K562 (cell line): ENCODE results near the gene FZD1. TPM values are rescaled to one million over a fixed set of nuclear protein-coding genes. Genes with fewer than 3 reads are reported as not detected.
A peak's percentile ranks its signal among the peaks of the same experiment; 100 is the strongest.

Experiments used
- CCAR2 ChIP-seq: fragments of 200-400 bp; formaldehyde crosslinking; IDR thresholded peaks from 2 replicates; pipeline ENCODE4 v1.6.1; 2017; ENCODE audit warnings: mild to moderate bottlenecking, low read depth, low read length
- FOXP1 ChIP-seq: sonication (generic); formaldehyde crosslinking; IDR thresholded peaks from 2 replicates; pipeline ENCODE4 v1.8.0; 2022; ENCODE audit warnings: mild to moderate bottlenecking, missing genetic modification reagents
- MAZ ChIP-seq, 2 experiments: fragments of 450-650 bp in 1 of 2; sonication (generic) in 1 of 2; formaldehyde crosslinking; IDR thresholded peaks in 1 of 2; conservative IDR thresholded peaks in 1 of 2; 2 replicates each; pipeline versions ENCODE4 v1.4.0 to v1.5.0; 2020; ENCODE audit warnings: mild to moderate bottlenecking in 1 of 2, missing genetic modification reagents in 1 of 2
- SMARCC2 ChIP-seq: fragments of 450-650 bp; IDR thresholded peaks from 2 replicates; pipeline ENCODE4 v1.6.1; 2017; ENCODE audit warnings: antibody characterized with exemption, moderate library complexity, mild to moderate bottlenecking, low read depth
- YY1 ChIP-seq, 3 experiments: IDR thresholded peaks; 2 replicates each; pipeline ENCODE4 v1.6.1; 2011; ENCODE audit warnings: low read length in 2 of 3, mild to moderate bottlenecking in 2 of 3, moderate library complexity in 2 of 3, borderline replicate concordance in 1 of 3, control low read depth in 1 of 3, low read depth in 1 of 3; ENCODE audit not compliant: insufficient read depth in 3 of 3, insufficient replicate concordance in 2 of 3, control insufficient read depth in 1 of 3, insufficient read length in 1 of 3; ENCODE audit errors: extremely low read depth in 1 of 3
- polyA plus RNA-seq, 8 experiments: library from polyadenylated mRNA; depleted of rRNA in 4 of 8; stranded (reverse) in 5 of 8; unstranded in 3 of 8; fragments of >200 nt; fragmentation: Nextera tagmentation in 2 of 8; fragmentation: Illumina TruSeq in 1 of 8; extraction: Ambion mirVana in 2 of 8; extraction: Trizol in 1 of 8; gene quantifications; 2 replicates each; pipeline versions ENCODE4 v1.2.1 to v1.2.3, GENCODE V29; 2011 to 2014; ENCODE audit warnings: inconsistent platforms in 1 of 8, missing spikeins in 1 of 8
- total RNA-seq, 7 experiments: library from RNA; depleted of rRNA in 6 of 7; stranded (reverse); fragments of >200 nt in 6 of 7; fragmentation: Illumina TruSeq in 2 of 7; extraction: Trizol in 2 of 7; gene quantifications; 2 replicates each; pipeline versions ENCODE4 v1.2.1 to v1.2.3, GENCODE V29; 2011 to 2021; ENCODE audit warnings: low replicate concordance in 1 of 7
- TF ChIP-seq, protein P1 (sequence below): sonication (generic); formaldehyde crosslinking; IDR thresholded peaks from 2 replicates; pipeline ENCODE4 v1.8.0; 2023; ENCODE audit warnings: missing genetic modification reagents, mild to moderate bottlenecking, borderline replicate concordance
- TF ChIP-seq, protein P2 (sequence below), 2 experiments: fragments of 450-650 bp; formaldehyde crosslinking in 1 of 2; IDR thresholded peaks; 2 replicates each; pipeline versions ENCODE4 v1.4.0 to v1.6.1; 2014 to 2020; ENCODE audit warnings: mild to moderate bottlenecking in 2 of 2, borderline replicate concordance in 1 of 2, low read depth in 1 of 2
- TF ChIP-seq, protein P3 (sequence below), 3 experiments: IDR thresholded peaks in 2 of 3; conservative IDR thresholded peaks in 1 of 3; 2 replicates each; pipeline ENCODE4 v1.5.1; 2011 to 2012; ENCODE audit warnings: low read length in 3 of 3, mild to moderate bottlenecking in 3 of 3, control low read depth in 2 of 3, improper control_type of control experiment in 1 of 3, inconsistent platforms in 1 of 3, low read depth in 1 of 3, mixed read lengths in 1 of 3, moderate library complexity in 1 of 3; ENCODE audit not compliant: insufficient read depth in 2 of 3

Gene FZD1
- total and polyA plus RNA-seq, 9 of the 15 experiments (the other 6 are each of a cell fraction or from before 2014, with no cell fraction given), result 0.25 to 5.1 (median 1.8) TPM

DNA sequence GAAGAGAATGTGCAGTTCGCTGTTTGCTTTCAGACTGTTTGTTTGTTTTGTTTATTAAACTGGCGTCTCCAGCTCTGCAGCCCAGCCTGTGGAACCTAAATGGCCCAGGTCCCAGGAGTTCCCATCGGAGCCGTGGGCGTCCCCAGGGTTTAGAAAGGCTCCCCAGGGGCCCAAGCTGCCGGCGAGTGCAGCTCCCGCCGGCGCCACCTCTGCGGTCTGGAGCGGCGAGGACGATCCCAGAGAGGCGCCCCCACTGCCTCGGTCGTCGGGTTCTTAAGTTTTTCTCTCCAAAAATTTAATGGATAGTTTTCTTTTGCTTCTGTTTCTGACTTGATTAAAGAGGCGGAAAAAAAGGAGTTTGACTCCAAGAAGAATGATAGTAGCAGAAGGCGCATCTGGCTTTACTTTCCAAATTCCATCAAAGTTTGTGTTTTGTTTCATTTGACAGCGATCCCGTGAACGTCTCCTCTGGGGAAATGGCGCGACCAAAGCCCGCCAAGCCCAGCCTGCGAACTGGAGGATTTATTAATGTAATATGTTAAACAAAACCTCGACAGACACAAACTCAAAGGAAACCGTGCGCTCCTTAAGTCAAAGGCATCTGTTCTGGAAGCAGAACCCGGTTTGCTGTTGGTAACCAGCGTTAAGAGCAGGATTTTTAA, 718 bp upstream of the FZD1 start (continued):
- TF ChIP-seq YY1 (IDR thresholded peaks at IDR 0.05; ENCODE audit: borderline replicate concordance in 1 of 3, control insufficient read depth in 1 of 3, extremely low read depth in 1 of 3, insufficient read depth in 3 of 3, insufficient read length in 1 of 3, insufficient replicate concordance in 2 of 3, low read depth in 1 of 3, low read length in 2 of 3) (peak in 2 of 3 experiments; percentile 28 to 36), CCAR2 (no peak), FOXP1 (CRISPR knock-in tag) (no peak), MAZ (CRISPR knock-in tag; conservative IDR thresholded peaks at IDR 0.05 in 1 of 2, IDR thresholded peaks at IDR 0.05 in 1 of 2) (peak in 1 of 2 experiments; percentile 46; a peak in 2 of 4 replicates), SMARCC2 (0 out of 2 replicates have a peak, but pooled peaks have one; percentile 39)
- TF ChIP-seq, protein P1, sequence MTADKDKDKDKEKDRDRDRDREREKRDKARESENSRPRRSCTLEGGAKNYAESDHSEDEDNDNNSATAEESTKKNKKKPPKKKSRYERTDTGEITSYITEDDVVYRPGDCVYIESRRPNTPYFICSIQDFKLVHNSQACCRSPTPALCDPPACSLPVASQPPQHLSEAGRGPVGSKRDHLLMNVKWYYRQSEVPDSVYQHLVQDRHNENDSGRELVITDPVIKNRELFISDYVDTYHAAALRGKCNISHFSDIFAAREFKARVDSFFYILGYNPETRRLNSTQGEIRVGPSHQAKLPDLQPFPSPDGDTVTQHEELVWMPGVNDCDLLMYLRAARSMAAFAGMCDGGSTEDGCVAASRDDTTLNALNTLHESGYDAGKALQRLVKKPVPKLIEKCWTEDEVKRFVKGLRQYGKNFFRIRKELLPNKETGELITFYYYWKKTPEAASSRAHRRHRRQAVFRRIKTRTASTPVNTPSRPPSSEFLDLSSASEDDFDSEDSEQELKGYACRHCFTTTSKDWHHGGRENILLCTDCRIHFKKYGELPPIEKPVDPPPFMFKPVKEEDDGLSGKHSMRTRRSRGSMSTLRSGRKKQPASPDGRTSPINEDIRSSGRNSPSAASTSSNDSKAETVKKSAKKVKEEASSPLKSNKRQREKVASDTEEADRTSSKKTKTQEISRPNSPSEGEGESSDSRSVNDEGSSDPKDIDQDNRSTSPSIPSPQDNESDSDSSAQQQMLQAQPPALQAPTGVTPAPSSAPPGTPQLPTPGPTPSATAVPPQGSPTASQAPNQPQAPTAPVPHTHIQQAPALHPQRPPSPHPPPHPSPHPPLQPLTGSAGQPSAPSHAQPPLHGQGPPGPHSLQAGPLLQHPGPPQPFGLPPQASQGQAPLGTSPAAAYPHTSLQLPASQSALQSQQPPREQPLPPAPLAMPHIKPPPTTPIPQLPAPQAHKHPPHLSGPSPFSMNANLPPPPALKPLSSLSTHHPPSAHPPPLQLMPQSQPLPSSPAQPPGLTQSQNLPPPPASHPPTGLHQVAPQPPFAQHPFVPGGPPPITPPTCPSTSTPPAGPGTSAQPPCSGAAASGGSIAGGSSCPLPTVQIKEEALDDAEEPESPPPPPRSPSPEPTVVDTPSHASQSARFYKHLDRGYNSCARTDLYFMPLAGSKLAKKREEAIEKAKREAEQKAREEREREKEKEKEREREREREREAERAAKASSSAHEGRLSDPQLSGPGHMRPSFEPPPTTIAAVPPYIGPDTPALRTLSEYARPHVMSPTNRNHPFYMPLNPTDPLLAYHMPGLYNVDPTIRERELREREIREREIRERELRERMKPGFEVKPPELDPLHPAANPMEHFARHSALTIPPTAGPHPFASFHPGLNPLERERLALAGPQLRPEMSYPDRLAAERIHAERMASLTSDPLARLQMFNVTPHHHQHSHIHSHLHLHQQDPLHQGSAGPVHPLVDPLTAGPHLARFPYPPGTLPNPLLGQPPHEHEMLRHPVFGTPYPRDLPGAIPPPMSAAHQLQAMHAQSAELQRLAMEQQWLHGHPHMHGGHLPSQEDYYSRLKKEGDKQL, result no peak
- TF ChIP-seq, protein P2, sequence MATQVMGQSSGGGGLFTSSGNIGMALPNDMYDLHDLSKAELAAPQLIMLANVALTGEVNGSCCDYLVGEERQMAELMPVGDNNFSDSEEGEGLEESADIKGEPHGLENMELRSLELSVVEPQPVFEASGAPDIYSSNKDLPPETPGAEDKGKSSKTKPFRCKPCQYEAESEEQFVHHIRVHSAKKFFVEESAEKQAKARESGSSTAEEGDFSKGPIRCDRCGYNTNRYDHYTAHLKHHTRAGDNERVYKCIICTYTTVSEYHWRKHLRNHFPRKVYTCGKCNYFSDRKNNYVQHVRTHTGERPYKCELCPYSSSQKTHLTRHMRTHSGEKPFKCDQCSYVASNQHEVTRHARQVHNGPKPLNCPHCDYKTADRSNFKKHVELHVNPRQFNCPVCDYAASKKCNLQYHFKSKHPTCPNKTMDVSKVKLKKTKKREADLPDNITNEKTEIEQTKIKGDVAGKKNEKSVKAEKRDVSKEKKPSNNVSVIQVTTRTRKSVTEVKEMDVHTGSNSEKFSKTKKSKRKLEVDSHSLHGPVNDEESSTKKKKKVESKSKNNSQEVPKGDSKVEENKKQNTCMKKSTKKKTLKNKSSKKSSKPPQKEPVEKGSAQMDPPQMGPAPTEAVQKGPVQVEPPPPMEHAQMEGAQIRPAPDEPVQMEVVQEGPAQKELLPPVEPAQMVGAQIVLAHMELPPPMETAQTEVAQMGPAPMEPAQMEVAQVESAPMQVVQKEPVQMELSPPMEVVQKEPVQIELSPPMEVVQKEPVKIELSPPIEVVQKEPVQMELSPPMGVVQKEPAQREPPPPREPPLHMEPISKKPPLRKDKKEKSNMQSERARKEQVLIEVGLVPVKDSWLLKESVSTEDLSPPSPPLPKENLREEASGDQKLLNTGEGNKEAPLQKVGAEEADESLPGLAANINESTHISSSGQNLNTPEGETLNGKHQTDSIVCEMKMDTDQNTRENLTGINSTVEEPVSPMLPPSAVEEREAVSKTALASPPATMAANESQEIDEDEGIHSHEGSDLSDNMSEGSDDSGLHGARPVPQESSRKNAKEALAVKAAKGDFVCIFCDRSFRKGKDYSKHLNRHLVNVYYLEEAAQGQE (IDR thresholded peaks at IDR 0.05; ENCODE audit: borderline replicate concordance), result 0 out of 2 replicates have a peak, but pooled peaks have one; percentile 9
- TF ChIP-seq, protein P2 (CRISPR knock-in tag; IDR thresholded peaks at IDR 0.05; ENCODE audit: low read depth), result no peak
- TF ChIP-seq, protein P3, sequence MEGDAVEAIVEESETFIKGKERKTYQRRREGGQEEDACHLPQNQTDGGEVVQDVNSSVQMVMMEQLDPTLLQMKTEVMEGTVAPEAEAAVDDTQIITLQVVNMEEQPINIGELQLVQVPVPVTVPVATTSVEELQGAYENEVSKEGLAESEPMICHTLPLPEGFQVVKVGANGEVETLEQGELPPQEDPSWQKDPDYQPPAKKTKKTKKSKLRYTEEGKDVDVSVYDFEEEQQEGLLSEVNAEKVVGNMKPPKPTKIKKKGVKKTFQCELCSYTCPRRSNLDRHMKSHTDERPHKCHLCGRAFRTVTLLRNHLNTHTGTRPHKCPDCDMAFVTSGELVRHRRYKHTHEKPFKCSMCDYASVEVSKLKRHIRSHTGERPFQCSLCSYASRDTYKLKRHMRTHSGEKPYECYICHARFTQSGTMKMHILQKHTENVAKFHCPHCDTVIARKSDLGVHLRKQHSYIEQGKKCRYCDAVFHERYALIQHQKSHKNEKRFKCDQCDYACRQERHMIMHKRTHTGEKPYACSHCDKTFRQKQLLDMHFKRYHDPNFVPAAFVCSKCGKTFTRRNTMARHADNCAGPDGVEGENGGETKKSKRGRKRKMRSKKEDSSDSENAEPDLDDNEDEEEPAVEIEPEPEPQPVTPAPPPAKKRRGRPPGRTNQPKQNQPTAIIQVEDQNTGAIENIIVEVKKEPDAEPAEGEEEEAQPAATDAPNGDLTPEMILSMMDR (IDR thresholded peaks at IDR 0.05 in 2 of 3, conservative IDR thresholded peaks at IDR 0.05 in 1 of 3; ENCODE audit: insufficient read depth in 2 of 3, low read depth in 1 of 3, low read length in 3 of 3), result peak in 1 of 3 experiments; percentile 21; a peak in 1 of 6 replicates
